Inflammatory macrophage (primary cell): Measurements from ENCODE around the gene GPR32.

Source experiments
- DNase-seq, 2 donors: peaks; one replicate each; pipeline ENCODE4 v3.0.0-alpha.2; 2020 to 2022

Gene GPR32

DNA sequence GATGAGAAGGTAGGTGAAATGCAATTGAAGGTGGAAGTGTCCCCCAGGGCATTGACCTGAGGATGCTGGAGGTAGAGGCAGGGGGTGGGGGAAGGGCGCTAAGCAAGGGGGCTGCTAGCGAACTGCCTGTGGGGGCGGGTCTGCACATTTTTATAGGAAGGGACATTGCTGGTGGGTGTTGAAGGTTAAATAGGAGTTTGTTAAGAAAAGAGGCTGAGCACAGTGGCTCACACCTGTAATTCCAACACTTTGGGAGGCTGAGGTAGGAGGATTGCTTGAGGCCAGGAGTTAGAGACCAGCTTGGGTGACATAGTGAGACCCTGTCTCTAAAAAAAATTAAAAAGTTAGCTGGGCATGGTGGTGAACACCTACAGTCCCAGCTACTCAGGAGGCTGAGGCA lies 14.4 kb downstream of the GPR32 start:
- no peak for DNase-seq

DNA sequence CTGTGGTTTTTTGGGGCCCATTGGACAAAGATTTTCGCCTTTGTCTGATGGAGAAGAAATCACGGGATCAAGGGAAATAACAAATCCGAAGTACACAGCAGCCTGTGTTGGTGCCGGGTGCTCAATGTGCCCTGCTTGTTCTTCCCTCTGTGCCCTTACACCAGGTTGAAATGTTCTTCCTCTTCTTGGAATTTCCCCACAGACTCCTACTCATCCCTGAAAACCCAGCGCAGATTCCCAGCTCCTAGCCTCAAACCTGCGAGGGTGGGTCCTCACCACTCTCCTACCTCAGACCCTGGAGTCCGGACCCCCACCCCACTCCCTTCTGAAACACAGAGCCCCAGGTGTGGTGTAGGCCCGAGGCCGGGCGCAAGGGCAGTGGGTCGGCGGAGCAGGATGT lies 15.1 kb downstream of the GPR32 start:
- no peak for DNase-seq

DNA sequence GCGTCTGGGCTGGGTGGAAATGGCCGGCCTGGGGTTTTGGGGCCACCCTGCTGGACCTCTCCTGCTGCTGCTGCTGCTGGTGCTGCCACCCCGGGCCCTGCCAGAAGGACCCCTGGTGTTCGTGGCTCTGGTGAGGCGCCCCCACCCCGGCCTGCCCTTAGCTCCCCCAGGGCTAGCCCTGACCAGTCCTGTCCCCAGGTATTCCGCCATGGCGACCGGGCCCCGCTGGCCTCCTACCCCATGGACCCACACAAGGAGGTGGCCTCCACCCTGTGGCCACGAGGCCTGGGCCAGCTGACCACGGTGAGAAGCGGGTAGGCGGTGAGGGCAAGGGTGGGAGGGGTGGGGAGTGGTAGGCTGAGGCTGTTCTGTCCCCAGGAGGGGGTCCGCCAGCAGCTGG lies 20.1 kb downstream of the GPR32 start, which contains the start of gene ACP4:
ACP4 (plus strand) TSS at position 20 of the 400 bp plus-strand sequence; CDS start at position 20, 0 bp downstream.
- DNase-seq: no peak

DNA sequence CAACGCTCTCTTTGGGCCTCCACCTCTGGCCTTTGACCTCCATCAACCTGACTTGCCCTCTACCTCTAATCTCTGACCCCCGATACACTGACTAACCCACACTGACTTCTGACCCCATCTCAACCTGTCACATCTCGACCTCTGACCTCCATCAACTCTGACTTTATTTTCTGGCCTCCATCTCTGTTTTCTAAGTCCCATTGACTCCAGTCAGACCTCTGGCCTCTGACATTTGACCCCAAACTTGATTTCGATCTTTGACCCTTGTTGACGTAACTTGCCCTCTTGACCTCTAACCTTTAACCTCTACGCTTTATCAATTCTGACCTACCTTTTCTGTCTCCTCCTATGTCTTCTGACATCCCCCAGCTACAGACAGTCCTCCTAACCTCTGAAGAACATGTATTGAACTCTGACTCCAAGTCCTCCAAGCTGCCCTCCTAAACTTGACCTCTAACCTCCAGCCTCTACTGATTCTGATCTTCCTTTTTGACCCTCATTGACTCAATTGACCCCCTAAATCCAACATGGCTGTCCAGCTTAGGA lies 20.7 kb downstream of the GPR32 start:
- DNase-seq: no peak

DNA sequence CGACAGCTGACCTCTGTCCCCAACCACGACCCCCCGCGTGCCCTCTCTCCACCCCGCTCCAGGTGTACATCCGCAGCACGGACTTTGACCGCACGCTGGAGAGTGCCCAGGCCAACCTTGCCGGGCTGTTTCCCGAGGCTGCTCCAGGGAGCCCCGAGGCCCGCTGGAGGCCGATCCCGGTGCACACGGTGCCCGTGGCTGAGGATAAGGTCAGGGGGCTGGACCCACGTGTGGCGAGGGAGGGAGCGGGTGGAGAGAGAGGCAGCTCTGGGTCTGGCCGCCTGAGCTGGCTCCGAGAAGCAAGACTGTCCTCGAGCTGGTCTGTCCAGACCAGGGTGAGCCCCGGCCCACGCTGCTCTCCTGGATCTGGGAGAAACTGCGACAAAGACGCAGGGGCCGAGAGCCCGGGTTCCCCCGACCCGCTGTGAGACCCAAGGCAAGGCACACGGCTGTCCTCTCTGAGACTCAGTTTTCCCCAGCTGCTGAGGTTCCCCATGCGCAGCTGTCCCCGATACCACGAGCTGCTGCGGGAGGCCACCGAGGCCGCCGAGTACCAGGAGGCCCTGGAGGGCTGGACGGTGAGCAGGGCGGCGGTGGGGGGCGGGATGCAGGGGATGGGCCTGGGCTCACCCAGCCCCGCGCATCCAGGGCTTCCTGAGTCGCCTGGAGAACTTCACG lies 21.5 kb downstream of the GPR32 start:
- no peak for DNase-seq

DNA sequence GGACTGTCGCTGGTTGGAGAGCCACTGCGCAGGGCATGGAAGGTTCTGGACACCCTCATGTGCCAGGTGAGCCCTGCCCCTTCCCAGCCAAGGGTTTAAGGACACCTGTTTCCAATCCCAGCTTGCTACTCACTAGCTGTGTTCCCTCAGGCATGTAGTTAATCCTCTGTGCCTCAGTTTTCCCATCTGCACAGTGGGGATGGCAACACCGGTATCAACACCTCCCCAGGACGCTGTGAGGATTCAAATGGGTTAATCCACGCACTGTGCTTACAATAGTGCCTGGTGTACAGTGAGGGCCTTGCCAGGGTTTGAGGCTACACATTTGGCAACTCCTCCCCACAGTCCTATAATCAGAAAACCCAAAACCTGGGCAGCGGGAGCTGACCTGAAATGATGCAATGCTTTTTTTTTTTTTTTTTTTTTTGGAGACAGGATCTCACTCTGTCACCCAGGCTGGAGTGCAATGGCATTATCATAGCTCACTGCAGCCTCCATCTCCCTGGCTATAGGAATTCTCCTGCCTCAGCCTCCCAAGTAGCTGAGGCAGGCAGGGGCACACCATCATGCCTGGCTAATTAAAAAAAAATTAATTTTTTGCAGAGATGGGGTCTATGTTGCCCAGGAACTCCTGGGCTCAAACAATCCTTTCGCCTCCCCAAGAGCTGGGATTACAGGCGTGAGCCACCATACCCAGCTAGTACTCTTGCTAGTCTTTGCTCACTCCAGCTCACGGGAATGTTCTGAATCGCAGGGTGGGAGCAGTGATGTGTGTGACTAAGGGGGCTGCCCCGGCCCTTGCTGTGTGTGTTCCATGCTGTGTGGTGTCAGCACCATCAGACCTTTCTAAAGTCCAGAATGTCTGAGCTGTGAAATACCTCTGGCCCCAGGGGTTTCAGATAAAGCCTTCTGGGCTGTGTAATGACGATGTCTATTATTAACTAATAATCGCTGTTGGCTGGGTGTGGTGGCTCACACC lies 22.3 kb downstream of the GPR32 start:
- DNase-seq: no peak

DNA sequence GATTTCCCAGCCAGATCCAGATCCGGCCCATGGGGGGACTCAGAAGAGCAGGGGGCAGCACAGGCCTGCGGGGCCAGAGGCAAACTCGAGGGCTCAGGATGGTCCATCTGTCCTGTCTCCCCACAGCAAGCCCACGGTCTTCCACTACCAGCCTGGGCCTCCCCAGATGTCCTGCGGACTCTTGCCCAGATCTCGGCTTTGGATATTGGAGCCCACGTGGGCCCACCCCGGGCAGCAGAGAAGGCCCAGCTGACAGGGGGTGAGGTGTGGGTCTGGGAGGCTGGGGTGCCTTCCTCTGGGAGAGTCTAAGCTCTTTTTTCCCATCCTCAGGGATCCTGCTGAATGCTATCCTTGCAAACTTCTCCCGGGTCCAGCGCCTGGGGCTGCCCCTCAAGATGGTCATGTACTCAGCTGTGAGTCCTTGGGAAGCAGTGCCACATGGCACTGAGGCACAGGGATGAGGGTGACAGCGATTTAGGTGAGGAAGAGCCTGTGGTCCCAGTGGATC lies 23.3 kb downstream of the GPR32 start:
- DNase-seq: no peak

DNA sequence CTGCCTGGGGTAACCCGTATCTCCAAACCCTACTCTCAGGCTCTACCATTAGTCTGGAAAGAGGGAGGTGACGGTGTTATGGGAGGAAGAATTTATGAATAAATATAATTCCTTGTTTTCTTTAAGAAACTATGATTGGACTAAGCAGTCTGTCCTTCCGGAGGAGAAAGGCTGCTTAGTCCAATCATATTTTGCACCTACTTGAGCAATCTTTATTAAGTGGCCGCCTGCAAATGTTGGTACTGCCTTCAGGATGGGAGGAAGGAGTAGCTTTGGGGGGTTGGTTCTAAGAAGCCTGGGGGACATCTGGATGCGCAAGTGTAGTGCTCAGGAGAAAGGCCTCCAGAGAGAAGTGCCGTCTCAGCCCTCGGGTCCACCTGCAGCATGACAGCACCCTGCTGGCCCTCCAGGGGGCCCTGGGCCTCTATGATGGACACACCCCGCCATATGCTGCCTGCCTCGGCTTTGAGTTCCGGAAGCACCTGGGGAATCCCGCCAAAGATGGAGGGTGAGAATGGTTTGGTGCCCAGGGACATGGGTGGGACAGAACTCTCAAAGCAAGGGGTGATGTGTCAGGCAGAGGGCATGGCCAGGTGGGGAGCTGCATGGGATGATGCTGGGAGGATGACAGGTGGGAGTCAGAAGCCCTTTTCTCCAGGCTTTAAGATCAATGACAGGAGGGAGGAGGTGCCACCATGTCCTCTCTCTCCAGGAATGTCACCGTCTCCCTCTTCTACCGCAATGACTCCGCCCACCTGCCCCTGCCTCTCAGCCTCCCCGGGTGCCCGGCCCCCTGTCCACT lies 24.0 kb downstream of the GPR32 start:
- DNase-seq: no peak

DNA sequence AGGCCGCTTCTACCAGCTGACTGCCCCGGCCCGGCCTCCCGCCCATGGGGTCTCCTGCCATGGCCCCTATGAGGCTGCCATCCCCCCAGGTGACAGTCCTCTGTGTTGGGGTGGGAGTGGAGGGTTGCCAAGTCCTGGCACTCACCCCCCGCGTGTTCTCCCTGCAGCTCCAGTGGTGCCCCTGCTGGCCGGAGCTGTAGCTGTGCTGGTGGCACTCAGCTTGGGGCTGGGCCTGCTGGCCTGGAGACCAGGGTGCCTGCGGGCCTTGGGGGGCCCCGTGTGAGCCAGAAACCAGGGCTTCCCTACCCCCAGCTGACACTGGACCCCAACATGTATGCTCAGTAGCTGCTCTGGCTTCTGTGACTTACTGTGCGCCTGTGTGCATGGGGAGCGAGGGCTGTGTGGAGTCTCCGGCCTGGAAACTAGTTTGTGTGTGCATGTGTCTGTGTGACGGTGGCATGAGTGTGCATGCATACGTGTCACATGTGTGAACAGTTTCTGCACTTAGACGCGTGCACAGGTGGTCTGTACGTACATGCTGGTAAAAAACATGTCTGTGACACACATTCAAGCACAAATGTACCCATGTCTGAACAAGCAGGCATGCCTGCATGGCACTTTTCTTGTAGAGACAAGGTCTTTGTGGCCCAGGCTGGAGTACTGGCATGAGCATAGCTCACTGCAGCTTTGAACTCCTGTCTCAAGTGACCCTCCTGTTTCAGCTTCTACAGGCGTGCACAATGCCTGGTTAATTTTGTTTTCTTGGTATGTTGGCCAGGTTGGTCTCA lies 24.8 kb downstream of the GPR32 start:
- DNase-seq: no peak

DNA sequence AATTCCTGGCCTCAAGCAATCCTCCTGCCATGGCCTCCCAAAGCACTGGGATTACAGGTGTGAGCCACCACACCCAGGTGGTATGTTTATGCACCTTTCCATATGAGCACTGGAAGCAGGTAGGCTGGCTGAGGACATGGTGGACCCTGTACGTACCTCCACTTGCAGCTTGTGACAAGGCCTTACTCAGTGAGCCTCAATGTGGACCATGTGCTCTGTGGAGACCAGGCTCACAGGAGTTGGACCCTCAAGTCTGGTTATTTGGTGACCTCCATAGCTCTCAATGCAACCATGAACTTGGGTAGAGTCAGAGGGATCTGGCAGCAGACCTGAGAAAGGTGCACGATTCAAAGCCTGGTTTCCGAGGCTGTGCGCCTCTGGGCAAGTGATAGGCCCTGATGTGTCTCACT lies 25.4 kb downstream of the GPR32 start:
- DNase-seq: no peak

DNA sequence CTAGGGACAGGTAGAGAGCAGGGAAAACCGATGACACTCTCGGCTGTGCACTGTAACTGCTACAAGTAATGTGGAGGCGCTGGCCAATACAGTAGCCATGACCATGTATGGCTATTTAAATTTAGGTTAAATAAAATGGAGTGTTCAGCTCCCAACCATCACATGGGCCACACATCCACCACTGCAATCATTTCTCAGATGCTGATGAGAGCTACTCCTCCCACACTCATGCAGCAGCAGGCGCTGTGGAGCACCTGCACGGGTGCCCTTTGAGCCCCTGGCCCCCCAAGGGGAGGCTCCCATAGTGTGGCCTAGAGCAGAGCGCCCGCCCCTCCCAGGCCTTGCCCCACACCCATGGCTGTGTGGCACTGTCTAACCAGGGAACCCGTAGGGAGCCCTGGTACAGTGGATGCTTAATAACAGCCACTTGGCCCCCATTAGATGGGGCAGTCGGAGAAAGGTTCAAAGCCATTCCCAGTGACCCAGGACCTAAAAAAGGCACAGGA lies 25.9 kb downstream of the GPR32 start:
- DNase-seq: no peak

DNA sequence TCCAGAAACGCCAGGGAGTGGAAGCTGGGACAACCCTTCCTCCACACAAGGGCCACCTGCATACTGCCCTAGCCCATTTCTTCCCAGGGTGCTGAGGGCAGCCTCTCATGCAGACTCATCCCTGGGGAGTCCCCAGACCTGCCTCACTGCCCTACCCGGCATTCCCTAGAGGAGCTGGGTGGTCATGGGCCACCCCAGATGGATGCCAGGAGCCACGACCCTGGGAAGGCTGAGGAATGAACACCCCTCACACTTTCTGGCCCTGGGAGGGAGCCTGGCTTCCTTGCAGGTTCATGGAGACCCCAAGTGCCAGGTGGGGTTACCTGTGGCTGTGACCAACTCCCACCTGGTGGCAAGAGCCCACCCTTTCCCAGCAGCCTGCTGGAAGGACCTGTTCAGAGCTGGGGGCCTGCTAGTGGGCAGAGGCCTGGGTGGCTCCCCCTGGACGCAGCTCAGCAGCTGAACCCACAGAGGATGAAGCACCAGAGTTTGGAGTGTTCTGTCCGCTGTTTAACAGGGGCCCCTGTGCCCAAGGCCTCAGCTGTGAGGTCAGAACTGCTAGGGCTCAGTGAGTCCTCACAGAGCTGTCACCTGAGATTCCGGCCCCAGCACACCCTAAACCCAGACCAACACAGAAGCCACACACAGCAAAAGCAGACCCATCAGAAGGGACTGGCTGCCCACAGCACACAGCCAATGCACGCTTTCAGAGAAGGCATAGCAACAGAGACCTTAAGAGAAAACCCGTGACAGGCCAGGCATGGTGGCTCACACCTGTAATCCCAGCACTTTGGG lies 26.6 kb downstream of the GPR32 start:
- DNase-seq: no peak

DNA sequence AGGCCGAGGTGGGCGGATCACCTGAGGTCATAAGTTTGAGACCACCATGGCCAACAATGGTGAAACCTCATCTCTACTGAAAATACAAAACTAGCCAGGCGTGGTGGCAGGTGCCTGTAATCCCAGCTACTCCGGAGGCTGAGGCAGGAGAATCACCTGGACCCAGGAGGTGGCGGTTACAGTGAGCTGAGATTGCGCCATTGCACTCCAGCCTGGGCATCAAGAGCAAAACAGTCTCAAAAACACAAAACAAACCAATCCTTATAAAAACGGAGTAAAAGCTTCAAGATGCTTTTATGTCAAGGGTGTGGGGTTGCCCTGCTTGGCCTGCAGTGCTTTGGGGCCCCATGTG lies 27.1 kb downstream of the GPR32 start:
- DNase-seq: no peak

DNA sequence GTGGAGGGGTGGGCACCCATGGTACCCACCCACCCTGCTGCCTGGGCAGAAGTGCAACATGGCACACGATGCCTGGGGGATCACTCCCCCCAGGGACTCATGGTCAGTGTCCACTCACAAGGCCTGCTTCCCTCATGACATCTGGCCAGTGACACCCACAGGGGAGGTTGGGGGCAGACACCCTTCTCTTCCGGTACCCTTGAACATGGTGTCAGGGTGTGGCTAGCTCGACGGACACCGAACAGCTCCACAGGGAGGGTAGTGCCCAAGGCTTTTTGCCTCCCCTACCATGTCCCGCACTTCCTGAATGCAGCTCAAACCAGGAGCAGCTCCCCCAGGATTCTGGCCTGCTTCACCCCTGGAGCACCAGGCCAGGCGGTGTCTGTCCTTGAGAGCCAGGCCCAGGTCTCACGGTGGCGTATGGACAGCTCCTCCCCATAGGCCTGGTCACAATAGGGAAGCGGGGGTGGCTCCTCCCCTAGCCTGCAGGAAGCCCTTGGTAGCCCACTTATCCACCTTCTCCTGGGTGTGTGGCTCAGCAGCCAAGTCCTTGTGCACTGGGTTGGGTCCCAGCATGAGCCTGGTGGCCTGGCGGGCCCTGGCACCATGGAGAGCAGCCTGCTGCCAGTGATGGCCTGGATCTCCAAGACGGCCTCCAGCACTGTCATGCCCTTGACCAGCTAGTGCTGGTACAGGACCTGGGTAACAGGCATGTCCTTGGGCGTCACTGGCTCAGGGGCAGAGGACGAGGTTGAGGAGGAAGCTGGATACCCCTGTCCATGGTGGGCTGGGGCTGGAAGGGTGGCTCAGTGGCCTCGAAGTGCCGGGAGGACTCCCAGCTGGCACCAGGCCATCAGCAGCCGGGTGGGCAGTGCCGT lies 27.8 kb downstream of the GPR32 start:
- no peak for DNase-seq

DNA sequence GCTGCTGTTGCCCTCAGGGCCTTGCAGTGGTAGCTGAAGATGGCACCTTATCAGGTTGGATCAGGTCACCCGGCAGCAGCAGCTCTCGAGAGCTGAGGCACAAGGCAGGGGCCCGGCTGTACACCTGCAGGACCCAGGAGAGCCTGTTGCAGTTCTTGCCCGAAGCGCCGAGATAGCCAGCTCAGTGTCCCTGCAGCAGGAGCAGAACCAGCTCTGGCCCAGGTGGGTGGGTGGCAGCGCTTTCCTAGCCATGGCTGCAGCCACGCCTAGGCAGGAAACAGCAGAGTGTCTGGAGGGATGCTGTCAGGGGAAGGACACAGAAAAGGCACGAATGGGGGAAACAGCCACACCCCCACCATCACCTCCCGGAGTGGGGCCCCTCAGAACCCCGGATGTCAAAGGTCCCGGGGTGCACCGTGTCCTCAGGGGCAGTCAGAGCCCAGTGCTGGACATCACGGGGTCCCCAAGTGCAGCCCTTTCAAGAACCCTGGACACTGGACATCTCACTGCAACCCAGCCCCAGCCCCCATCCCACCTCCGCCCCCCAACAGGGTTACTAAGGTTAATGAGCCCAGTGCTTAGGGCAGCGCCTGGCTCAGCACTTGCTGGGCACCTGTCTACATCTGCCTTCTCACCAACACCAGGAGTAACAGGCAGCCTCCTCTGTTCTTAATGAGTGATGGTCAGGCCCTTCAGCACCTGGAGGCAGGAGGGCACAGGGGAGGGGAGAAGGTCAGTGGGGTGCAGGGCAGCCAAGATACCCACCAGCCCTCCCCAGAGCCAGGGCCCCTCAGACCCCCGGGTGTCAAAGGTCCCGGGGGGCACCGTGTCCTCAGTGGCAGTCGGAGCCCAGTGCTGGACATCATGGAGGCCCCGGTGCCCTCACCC lies 28.6 kb downstream of the GPR32 start:
- no peak for DNase-seq

DNA sequence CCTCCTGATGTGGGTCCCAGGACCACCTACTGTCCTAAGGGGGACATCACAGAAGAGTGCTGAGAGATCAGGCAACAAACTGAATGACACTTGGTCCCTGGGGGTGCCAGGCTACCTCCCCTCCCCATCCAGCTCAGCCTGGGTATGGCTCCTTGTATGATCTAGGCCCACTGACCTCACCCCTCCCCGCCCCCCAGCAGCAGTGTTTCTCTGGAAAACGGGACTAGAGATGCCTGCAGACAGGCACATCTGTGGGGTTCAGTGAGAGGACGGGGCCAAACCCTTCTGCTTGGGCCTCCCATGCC lies 29.2 kb downstream of the GPR32 start:
- DNase-seq: no peak

DNA sequence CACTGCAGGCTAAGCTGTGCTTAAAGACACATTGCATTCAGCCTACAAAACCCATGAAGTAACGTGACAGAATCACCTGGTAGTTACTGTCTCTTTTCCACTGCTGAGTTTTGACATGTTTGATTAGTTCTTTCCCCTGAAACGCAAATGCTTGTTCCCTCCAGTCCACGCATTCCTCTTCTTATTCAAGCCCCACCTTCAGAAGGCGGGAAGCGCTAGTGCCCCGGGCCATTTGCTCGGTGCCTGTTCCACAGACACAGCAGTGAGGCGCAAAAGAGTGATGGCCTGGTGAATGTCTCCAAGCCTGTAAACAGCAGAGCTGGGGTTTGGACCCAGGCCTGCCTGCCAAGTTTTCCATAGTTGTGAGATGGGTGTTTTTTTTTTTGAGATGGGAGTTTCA lies 30.8 kb downstream of the GPR32 start:
- no peak for DNase-seq

DNA sequence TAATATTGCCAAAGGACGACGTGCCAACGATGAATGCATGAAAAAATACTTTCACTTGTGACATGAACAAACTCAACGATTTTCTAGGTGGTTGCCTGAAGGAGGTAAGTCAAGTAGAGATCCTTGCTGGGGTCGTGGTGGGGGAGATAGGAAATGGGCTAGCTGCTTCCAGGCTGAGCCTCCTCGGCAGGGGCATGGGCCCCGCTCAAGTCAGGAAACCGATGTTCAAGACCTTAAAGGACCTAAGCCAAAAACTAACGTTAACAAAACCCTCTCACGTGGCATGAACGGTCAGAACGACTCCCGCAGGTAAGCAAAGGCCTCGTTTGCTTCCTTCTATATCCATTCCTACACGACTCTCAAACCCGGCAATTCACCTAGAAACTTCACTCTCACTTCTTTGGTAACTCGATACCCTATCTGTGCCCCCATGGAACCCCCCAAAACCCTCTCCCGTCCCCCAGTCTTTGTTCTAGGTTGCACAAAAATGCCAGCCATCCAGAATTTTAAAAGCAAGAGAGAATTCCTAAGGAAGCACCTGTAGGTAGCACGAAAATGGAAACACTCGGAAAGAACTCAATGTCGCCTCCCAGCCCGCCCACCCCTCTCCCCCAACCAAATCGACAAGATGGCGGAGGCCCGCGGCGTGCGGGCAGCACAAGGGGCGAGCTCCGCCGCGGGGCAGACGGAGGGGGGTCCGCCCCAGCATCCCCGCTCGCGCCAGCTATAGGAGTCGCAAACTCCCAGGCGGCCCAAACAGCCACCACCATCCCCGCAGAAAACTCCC lies 33.6 kb downstream of the GPR32 start:
- DNase-seq: peak in 1 of 2 donors; percentile 19
